ENCODE measurements around the gene LRP1.

The LRP1 gene

DNA sequence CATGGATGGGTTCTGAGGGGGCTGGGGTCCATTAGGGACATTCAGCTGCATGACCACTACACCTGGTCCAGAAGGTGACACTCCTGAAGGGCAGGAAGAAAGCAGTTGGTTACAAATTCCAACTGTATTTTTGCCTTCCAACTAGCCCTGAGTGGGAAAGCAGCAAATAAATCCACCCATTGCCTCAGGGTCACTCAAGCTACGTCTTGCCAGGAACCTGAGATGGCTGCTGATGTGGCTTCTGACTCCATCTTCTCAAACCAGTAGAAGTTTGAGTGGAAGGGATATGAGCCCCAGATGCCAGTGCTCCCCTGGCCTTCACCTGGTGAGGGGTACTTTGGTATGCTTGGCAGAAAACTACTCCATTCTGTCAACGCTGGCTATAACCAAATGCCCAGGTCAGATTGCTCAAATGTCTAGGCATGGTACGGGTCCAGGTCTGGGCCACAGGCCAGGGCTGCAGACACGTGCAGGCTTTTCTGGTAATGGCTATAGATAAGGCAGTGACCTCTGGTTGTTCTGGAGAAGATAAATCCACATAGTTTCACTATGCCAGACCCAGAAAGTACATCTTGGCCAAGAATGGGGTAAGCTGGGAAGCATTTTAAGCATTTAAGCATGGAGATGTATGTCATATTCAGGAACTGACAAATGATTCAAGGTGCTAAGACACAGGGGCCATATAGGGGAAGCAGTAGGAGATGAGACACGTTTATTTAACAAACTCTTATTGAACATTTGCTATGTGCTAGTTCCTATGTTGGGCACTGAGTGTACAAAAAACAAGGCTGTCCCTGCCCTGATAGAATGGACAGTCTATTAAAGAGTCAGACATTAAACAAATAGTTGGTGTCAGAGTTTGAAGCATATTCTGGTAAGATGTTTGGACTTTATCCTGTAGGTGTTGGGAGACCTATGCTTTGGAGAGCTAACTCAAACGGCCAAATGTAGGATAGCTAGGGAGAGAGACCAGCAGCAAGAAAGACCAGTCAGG lies 131.0 kb downstream of the LRP1 start:
- TF ChIP-seq, protein P1, sequence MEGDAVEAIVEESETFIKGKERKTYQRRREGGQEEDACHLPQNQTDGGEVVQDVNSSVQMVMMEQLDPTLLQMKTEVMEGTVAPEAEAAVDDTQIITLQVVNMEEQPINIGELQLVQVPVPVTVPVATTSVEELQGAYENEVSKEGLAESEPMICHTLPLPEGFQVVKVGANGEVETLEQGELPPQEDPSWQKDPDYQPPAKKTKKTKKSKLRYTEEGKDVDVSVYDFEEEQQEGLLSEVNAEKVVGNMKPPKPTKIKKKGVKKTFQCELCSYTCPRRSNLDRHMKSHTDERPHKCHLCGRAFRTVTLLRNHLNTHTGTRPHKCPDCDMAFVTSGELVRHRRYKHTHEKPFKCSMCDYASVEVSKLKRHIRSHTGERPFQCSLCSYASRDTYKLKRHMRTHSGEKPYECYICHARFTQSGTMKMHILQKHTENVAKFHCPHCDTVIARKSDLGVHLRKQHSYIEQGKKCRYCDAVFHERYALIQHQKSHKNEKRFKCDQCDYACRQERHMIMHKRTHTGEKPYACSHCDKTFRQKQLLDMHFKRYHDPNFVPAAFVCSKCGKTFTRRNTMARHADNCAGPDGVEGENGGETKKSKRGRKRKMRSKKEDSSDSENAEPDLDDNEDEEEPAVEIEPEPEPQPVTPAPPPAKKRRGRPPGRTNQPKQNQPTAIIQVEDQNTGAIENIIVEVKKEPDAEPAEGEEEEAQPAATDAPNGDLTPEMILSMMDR (IDR thresholded peaks at IDR 0.05; ENCODE audit: low read depth, low read length), result no peak
- no peak for DNase-seq (ENCODE audit: extremely low read depth, low read depth)

DNA sequence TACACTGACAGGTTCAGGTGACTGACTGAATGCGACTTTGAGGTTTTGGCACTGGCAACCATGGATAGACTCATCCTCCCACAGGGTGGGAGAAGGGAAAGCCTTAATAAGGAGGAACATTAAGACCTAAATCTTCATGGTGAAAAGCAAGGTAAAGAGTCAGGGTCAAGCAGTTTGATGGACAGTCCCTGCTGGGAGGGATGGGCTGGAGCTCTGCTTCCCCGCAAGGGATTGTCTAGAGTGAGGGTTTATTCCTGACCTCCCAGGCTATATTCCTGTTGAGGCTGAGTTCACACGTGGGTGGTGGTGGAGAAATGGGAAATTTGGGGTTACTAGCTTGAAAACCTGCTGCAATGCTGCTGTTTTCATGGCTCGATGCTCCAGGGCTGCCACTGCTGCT lies 132.1 kb downstream of the LRP1 start:
- TF ChIP-seq, protein P1 (IDR thresholded peaks at IDR 0.05; ENCODE audit: low read depth, low read length), result no peak
- no peak for DNase-seq (ENCODE audit: extremely low read depth, low read depth)

DNA sequence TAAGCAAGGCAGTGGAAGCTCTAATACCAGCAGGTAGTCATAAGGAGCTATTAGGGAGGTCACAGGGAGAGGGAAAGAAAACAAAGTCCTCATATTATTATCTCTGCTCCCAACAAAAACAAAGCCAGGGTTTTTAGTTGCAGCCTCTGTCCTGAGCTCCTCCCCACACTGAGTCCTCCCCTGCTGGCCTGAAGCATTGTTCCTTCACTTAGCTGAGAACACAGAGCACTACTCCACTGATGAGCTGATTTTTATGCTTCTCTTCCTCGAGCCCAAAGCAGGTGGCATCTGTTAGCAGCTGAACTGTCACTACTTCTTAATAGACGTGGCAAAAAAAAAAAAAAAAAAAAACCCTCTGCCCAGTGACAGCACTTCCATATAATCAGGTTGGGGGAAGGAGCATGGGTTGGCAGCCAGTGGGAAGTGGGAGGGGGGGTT lies 133.2 kb downstream of the LRP1 start:
- DNase-seq (ENCODE audit: extremely low read depth, low read depth), result no peak
- TF ChIP-seq, protein P1 (IDR thresholded peaks at IDR 0.05; ENCODE audit: low read depth, low read length), result no peak

DNA sequence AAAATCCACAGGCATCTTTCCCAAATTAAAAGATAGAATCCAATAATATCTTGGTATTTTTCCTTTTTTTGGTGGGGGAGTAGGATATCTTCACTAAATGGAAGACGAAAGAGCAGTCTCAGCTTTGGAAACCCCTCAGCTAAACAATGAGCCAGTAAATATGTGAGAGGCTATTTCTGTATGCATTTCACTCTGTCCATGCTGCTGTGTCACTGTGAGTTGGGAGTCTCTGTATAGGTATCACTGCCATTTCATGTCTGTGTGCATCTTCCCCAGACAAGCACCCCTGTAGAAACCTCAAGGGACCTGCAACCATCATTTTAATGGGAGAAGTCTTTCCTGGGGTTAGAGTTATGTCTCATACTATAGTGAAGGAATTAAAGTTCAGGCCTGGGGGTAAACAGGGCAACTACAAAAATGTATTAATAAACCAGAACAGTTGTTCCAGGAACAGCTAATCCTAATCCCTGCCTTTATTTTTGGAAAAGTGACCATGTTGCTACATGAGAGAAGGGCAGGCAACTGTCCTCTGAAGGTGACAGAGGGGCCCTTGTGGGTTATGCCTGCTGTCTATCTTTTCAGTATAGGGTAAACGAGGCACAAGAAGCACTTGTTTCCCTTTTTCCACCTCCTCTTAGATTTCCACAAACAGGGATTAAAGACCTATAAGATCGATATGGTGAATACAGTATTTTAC lies 134.0 kb downstream of the LRP1 start:
- TF ChIP-seq, protein P1 (IDR thresholded peaks at IDR 0.05; ENCODE audit: low read depth, low read length), result no peak

More for the DNA sequence above, 134.0 kb downstream of the LRP1 start:
- DNase-seq (ENCODE audit: extremely low read depth, low read depth), result no peak

All from AG09319 (cell line).